Omental fat pad (tissue), 4 donors: ENCODE measurements around the gene LCOR. TPM values are rescaled to one million over a fixed set of nuclear protein-coding genes. Genes with fewer than 3 reads are reported as not detected.
A peak's percentile ranks its signal among the peaks of the same experiment; 100 is the strongest.
"Not testable (repeated sequence)": the region's sequence is repeated elsewhere in the genome, so short reads cannot be mapped to it uniquely, and the experiment has no call there.

ENCODE experiments used
- ATAC-seq: fragments of 150-250 bp; one replicate; pipeline ENCODE4 v1.9.1; 2016; ENCODE audit warnings: mild to moderate bottlenecking, moderate library complexity; ENCODE audit not compliant: low FRiP score
- DNase-seq: peaks from one replicate; pipeline ENCODE4 v3.0.0-alpha.2; 2019; ENCODE audit warnings: low spot score
- CTCF ChIP-seq, 3 donors: fragments of 450-650 bp; IDR thresholded peaks; one replicate each; pipeline ENCODE4 v1.5.1; 2016 to 2017; ENCODE audit warnings: antibody characterized with exemption in 3 of 3, mild to moderate bottlenecking in 3 of 3, moderate library complexity in 2 of 3
- total RNA-seq, 4 donors: library from RNA; depleted of rRNA; stranded (reverse); fragments of >200 nt; gene quantifications; one replicate each; pipeline ENCODE4 v1.1.0, GENCODE V29; 2016

The LCOR gene
- total RNA-seq, 4 donors from 2014 or later = 19.1 to 82.0 (median 24.7) TPM

GRCh38 chr10:96838529-96838928, 6.4 kb downstream of the LCOR start:
- no peak for TF ChIP-seq CTCF (IDR thresholded peaks at IDR 0.05)

GRCh38 chr10:96840841-96841518, 8.9 kb downstream of the LCOR start:
- DNase-seq (no peak), ATAC-seq (peak; percentile 53)
- no peak for TF ChIP-seq CTCF (IDR thresholded peaks at IDR 0.05)

More at GRCh38 chr10:96838529-96838928, 6.4 kb downstream of the LCOR start:
- DNase-seq (no peak), ATAC-seq (no peak)

GRCh38 chr10:96842896-96843723, 11.0 kb downstream of the LCOR start:
- TF ChIP-seq CTCF (IDR thresholded peaks at IDR 0.05) = no peak
- ATAC-seq (no peak), DNase-seq (no peak)

- no peak for ATAC-seq
Observed at GRCh38 chr10:96843823-96844222, 11.7 kb downstream of the LCOR start.

GRCh38 chr10:96846395-96846794, 14.3 kb downstream of the LCOR start:
- no peak for DNase-seq
- ATAC-seq = no peak
- no peak for TF ChIP-seq CTCF (IDR thresholded peaks at IDR 0.05)

More at GRCh38 chr10:96843823-96844222, 11.7 kb downstream of the LCOR start:
- DNase-seq = no peak
- no peak for TF ChIP-seq CTCF (IDR thresholded peaks at IDR 0.05)

GRCh38 chr10:96846926-96847325, 14.8 kb downstream of the LCOR start:
- no peak for TF ChIP-seq CTCF (IDR thresholded peaks at IDR 0.05)
- no peak for DNase-seq
- ATAC-seq = no peak

GRCh38 chr10:96847356-96847755, 15.3 kb downstream of the LCOR start:
- ATAC-seq, DNase-seq: not testable (repeated sequence)
